Loucy (cell line): ENCODE data around the gene ACP1.

Experiments used
- CTCF ChIP-seq: fragments of 200-600 bp; sonication (generic); conservative IDR thresholded peaks from 2 replicates; pipeline ENCODE4 v1.5.1; 2014; ENCODE audit warnings: mild to moderate bottlenecking, antibody characterized with exemption, low read length
- EZH2phosphoT487 ChIP-seq: fragments of 200-600 bp; IDR thresholded peaks from 2 replicates; pipeline ENCODE4 v1.6.1; 2018; ENCODE audit warnings: antibody characterized with exemption, mild to moderate bottlenecking, moderate library complexity, borderline replicate concordance

GRCh38 chr2:257429-257828 lies 7.3 kb upstream of the ACP1 start:
- TF ChIP-seq CTCF (no peak), EZH2phosphoT487 (no peak)
